ENCODE data around the gene CACNA1C. TPM values are rescaled to one million over a fixed set of nuclear protein-coding genes. Genes with fewer than 3 reads are reported as not detected.

The CACNA1C gene
- total RNA-seq, 1 experiment from 2014 or later, result 1.1 TPM

GRCh38 chr12:2503762-2504161 lies 451.0 kb downstream of the CACNA1C start:
- Mint-ChIP-seq H3K4me3 (no peak overlapping the region), H3K27me3 (ENCODE audit: low read depth) (no peaks in the 10 kb centered on the region; the same call in none of the 2 replicates), H3K9me3 (no peaks in the 10 kb centered on the region), H3K36me3 (ENCODE audit: insufficient read depth in 1 of 3, low read depth in 3 of 3) (no peaks in the 10 kb centered on the region), H3K27ac (no peak overlapping the region), H3K4me1 (peaks cover 4 to 10% of the 10 kb centered on the region in 2 experiments)
- Histone ChIP-seq H3K79me2 (ENCODE audit: insufficient read depth, low read length) (no peaks in the 10 kb centered on the region), H2AK5ac (ENCODE audit: insufficient read length, low read length) (no peak overlapping the region), H2BK120ac (ENCODE audit: low read depth, low read length, poor library complexity, severe bottlenecking) (no peak overlapping the region), H3K56ac (ENCODE audit: insufficient read length, low read depth, low read length) (no peak overlapping the region), H2BK20ac (ENCODE audit: low read depth, low read length, poor library complexity, severe bottlenecking) (no peak overlapping the region), H4K20me1 (ENCODE audit: control insufficient read depth, insufficient read depth, insufficient read length) (no peaks in the 10 kb centered on the region), H2BK15ac (ENCODE audit: low read depth, low read length) (no peak overlapping the region), H2BK12ac (ENCODE audit: insufficient read length, low read depth, low read length) (no peak overlapping the region), H3K4ac (ENCODE audit: low read depth, low read length) (no peak overlapping the region), H3K9ac (ENCODE audit: extremely low read depth, insufficient read length, low read length) (no peak overlapping the region), H3K23me2 (ENCODE audit: insufficient read length, low read depth, low read length, poor library complexity, severe bottlenecking) (no peaks in the 10 kb centered on the region), H3K4me1 (ENCODE audit: insufficient read depth, low read length) (no peaks in the 10 kb centered on the region), H2AFZ (ENCODE audit: low read length) (no peak overlapping the region), H3K79me1 (ENCODE audit: insufficient read depth, low read depth, low read length, poor library complexity, severe bottlenecking) (no peaks in the 10 kb centered on the region), H3K27ac (ENCODE audit: insufficient read length, low read depth, low read length) (no peak overlapping the region), H4K5ac (ENCODE audit: insufficient read length, low read depth, low read length) (no peak overlapping the region), H2BK5ac (ENCODE audit: insufficient read length, low read length) (no peak overlapping the region), H3K23ac (ENCODE audit: insufficient read length, low read depth, low read length) (no peak overlapping the region), H3K9me3 (ENCODE audit: control insufficient read depth, low read depth, low read length) (no peaks in the 10 kb centered on the region), H3K14ac (ENCODE audit: insufficient read depth, low read length) (no peak overlapping the region), H3K4me2 (ENCODE audit: insufficient read depth, insufficient read length, low read length) (no peak overlapping the region), H3T11ph (ENCODE audit: low read length) (no peak overlapping the region), H4K91ac (ENCODE audit: insufficient read length, low read depth, low read length) (no peak overlapping the region), H3K27me3 (ENCODE audit: insufficient read depth, low read length) (no peaks in the 10 kb centered on the region), H4K8ac (replicated peaks; ENCODE audit: insufficient read length, low read depth, low read length) (no peak overlapping the region), H3K18ac (ENCODE audit: insufficient read length, low read depth, low read length) (no peak overlapping the region)
- TF ChIP-seq CTCF (conservative IDR thresholded peaks at IDR 0.05), result no peak
- no peak for DNase-seq
- no CpG with 5 or more reads among the region's 7 CpGs for WGBS (ENCODE audit: extremely low coverage, insufficient read length, low lambda C conversion rate)

Measured in H9 (cell line).